DMS53 treated with DMSO at 0.1 percent for 48 hours (cell line): Measurements from ENCODE around the gene TSC22D3.
A peak's percentile ranks its signal among the peaks of the same experiment; 100 is the strongest.

Experiments used
- DNase-seq: peaks from one replicate; lab custom pipeline; 2025; ENCODE audit not compliant: unreplicated experiment; lab: John Stamatoyannopoulos, UW

Gene TSC22D3

DNA sequence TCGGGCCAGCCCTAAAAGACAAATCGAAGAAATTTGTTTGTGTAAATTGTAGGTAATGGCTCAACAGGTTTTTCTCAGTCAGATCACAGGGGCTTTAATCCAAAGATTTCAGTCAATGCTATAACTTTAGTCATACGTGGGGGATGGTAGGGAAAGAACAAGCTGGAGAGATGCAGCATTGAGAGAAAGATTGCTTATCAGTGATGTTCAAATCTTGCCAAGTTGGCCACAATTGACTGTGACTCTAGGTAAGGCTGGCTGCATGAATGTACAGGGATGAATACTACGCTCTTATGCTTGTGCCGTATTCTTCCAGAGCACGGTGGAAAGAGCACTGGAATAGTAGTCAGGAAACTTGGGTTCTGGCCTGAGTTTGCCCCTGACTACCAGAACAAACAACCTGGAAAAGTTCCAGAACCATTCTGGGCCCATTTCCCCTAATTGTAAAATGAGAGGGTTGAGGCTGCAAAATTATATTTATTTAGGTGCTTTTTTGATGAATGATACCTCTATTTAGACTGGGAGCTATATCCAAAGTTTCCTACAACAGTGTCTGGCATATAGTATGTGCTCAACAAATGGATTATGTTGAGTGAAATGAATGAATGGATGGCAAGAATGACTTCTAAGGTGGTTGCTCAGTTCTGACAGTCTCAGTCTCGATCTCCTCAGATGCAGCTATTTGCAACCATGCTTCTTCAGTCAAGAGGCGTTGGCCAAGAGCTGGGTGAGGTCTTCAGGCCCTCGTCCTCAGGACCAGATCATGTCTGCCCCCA lies 44.4 kb downstream of the TSC22D3 start:
- DNase-seq, result no peak

DNA sequence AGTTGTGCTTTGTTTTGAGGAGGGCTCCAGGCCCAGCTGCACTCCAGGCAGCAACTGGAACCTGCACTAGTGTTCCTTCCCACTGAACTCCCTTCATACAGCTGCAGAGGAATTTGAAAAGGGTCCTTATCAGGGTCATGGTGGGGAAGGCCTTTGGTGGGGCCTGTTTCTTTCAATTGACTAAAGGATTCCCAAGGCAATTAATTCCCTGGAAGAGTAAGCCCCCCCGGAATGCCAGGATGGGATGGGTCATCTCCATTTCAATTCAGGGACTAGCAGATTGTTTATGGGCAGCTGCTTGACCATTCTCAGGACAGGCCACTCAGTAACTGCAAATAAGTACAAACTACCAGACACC lies 45.3 kb downstream of the TSC22D3 start:
- no peak for DNase-seq

DNA sequence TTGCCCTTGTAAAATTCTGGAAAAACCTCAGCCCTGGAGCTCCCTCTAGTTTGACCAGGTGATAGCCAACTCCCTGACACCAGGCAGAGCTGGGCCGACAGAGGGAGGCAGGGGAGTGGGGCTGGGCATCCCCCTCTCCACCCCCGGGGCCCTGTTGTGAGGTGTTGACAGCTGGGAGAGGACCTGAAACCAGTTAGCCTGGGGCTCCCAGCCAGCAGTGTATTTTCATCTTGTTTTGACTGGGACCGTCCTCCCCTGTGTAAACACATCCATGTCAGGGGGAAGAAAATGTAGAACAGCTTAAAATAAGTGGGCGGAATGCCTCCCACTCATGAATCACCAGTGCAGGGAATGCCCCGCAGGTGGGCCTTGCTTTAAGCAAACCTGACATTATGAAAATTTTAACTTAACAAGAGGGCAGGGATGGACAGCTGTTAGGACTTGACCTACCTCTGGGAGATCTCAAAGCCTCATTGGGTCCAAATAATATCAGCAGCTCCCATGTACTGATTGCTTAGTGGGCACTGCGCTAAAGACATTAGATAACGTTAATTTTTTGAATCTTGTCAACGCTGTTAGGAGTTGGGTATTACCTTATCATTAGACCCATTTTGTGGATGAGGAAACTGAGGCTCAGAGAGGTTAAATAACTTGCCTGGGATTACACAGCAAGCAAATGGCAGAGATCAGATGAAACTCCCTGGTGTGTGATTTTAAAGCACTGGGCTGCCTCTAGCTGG lies 45.9 kb downstream of the TSC22D3 start:
- no peak for DNase-seq

DNA sequence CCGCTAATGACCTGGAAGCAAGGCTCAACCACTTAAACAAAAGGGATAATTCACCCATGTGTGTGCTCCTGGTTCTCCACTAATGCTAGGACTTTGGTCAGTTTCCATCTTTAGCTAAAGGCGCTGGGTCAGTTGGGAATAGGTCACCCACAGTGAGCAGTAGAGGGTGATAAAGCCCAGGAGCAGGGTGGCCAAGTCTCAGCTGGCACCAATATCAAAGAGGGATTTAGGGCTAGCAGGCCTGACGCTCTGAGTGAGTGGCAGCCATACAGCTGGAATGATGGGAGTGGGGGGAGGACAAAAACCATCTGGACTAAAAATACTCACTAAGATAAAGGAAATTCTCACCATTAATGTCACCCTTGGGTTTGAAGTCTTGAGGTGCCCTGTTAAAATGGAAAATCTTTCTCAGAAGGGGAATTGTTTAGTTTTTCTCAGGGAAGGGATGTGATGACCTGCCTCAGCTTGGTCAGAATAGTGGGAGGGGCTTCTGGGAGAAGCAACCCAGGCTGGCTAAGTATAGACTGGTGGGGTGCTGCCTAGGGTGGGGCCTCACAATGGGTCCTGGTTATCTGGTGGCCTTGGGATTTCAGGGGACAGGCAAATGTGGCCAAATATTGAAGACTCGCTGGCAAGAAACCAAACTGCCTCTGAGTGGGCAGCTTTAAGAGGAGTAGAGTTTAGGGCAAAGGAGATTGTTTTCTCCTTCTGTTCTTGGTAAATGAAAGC lies 47.1 kb downstream of the TSC22D3 start:
- no peak for DNase-seq

DNA sequence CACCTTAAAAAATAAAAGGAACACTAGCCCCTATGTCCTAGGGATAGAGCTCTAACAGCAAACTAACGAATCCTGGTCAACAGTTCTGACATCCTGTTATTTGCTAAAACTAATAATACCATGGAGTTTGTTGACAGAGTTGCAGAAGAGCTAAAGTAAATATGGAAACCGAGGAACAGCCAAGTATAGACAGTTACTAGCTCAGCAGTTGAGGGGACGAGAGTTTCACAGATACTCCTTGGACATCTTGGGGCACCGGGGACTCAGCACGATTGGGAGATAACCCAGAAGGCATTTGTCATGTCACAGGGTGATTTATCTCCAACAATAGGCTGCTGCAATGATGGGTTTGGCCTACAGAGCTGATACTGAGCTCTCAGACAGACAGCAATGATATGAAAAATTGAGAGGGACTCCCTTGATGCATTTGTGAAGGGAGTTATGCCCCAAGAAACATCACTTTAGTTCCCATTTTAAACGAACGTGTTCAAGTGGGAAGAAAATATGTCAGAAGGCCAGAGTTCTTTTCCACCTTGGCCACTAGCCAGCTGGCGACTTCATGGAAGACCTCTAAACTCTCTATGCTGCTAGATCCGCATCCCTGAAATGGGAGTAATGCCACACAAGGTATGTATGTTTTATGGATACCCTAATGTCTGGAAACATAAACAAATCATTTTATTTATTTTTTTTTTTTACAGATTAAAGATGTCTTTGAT lies 48.6 kb downstream of the TSC22D3 start:
- peak; percentile 72 for DNase-seq

DNA sequence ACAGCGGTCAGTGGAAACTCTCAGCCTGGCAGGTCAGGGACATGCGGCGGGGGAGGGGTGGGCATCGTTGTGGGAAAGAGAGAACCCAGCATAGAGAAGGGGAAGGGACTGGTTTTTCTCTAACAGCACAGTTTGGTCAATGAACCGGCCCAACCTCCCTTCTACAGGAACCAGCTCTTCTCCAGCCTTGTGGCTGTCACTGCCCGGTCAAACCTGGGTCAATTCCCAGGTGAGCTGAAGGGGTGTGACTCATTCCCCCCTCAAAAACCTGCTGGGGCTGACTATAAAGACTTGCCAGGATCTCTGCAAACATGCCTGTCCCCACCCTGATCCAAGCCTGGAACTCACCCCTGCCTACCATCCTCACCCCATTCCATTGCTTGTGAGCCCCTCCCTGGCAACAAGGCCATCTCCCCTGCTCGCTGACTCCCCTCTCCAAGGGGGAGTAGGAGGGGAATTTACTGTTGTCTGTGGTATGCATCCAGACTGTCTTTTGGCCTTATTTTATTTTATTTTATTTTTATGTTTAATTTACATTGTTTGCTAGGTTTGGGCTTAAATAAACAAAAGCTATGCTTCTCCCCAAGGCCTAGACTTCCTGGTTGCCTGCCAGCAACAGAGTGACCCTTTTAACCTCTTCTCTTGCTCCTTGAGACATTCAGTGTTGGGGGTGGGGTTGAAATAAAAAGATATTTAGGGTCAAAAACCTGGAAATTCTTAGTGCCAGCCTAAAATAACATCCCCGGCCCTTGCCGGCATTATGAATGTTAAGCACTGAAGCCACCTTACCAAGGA lies 49.6 kb downstream of the TSC22D3 start:
- peak; percentile 35 for DNase-seq

DNA sequence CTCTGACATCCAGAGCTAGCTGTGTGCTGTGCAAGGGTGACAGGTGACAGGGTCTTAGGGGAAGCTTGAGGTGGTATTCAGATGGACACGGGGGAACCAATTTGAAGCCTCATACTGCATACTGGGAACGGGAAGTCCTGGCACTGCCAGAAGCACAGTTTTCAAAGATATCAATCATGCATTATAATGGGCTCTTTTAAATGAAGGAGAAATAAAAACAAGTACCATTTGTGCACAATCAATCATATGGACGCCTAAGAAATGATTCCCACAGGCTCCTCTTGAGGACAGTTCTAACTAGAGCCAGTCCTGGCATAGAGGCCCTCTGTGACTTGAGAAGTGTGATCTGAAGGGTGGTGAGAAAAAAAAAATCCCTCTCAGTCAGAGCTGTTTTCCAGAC lies 50.9 kb downstream of the TSC22D3 start:
- DNase-seq, result no peak

DNA sequence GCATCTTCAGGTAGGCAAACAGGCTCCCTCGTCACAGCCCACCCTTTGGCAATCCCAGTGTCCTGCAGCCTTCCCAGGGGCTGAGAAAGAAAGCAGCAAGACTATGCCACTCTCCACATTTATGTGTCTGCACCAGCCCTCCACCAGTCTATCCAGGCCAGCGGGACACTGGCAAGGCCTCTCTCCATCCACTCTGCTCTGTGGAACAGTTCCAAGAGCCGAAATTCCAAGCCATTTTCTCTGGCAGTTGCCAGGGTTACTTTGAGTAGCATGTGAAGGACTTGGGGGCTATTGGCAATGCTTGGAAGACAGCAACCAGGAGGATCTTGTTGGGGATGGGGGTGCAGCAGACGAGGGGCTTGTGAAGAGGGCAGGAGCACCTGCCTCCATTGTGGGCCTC lies 52.1 kb downstream of the TSC22D3 start:
- DNase-seq, result no peak

DNA sequence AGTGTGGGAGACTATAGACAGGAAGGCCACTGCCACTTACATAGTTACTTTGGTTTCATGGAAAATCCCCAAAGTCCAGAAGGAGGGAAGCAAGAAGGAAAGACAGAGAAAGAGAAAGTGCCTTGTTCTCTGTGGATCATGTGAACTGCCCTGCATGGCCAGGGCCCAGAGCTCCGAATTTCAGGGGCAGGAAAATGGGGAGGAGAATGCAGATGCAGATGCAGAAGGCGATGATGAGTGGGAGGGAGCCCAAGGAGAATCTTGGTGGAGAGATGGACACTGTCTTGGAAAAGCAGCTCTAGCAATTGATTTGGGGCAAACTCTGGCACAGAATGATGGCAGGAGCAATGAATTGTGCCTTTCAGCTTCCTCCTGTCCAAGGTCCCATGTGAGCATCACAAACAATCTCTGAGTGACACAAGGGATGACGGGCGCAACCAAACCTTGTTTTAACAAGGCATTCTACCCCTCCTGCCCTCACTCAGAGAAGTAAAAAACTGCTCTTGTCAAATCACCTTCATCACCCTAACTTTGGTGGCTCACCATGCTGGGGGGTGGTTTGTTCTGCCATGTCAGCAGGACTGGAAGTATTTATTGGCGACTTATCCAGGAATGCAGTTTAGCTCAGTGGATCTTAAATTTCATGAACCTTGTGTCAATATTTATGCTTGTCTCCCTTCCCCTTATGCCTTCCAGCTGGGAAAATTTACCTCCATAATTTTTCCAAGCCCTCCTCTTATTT lies 53.5 kb downstream of the TSC22D3 start:
- no peak for DNase-seq

DNA sequence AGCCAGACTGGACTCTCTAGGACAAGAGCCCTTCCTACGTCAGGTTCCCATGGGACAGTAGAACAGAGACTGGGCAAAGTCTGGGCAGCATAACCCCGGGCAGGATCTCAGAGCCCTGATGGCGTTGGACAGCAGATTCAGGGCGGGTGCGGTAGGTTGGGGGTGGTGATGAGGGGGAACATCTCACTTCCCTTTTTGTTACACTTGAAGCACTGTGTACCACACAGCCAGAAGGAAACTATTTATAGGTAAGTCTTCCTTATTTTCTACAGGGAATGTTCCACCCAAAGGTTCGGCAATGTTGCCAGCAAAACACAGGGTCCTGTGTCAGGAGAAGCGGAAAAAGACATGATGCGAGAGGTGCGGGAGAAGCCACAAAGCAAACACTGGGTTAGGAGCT lies 54.3 kb downstream of the TSC22D3 start:
- DNase-seq, result no peak

DNA sequence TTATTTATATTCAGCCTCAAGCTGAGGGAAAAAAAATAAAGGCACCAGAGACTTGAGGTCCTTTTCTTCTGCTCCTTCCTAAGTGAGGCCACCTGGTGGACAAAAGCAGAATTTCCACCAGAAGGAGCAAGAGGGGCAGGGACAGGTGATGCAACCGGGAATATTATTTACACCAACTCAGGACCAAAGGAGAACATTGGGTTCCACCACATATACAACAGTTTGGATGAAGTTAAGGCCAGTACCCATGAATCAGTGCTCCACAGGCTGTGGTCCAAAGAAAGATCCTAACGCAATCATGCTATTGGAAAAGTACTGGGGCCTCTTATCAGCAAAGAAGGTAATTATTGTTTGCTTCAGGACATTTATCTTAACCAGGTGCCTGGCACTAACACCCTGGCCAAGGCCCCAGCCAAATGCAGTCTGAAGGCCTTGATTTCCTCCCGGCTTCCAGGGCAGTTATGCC lies 57.4 kb downstream of the TSC22D3 start:
- DNase-seq, result peak; percentile 78

DNA sequence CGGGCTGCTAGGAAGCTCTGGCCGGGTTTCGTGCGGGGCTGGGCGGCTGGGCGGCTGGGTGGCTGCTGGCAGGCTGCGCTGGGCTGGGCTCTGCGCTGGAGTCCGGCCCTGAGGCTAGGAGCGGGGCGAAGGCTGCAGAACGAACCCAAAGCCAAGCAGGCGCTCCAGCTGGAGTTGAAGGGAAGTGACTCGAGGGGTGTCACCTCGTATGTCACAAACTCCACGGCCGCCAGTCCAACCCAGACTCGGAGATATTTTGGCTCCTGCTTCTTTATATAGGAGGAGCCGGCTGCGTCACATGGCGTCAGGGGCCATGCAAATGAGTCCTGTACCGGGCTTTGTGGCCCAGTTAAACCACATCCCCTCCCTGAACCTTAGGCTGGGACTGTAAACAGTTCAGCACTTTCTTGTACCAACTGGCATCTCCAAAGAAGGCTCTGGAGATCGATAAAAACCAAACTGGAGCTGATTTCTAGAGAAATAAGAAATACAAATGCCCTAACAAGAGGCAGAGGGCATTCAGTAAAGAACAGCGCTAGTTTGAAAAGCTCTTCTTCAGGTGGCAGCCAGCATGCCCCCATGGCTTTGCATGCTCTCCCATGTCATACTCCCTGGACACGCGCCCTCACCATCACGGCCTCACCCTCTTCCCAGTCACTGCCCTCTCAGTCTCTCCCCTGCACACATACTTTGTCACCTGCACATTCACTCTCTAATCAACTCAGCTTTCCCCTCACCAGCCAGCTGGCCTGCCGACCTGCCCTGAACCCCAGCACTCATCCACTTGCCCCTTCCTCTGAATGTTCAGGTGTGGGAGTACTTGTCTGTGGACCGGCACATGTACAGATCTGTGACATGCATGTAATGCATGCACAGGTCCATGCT lies 58.5 kb downstream of the TSC22D3 start:
- peak; percentile 33 for DNase-seq

DNA sequence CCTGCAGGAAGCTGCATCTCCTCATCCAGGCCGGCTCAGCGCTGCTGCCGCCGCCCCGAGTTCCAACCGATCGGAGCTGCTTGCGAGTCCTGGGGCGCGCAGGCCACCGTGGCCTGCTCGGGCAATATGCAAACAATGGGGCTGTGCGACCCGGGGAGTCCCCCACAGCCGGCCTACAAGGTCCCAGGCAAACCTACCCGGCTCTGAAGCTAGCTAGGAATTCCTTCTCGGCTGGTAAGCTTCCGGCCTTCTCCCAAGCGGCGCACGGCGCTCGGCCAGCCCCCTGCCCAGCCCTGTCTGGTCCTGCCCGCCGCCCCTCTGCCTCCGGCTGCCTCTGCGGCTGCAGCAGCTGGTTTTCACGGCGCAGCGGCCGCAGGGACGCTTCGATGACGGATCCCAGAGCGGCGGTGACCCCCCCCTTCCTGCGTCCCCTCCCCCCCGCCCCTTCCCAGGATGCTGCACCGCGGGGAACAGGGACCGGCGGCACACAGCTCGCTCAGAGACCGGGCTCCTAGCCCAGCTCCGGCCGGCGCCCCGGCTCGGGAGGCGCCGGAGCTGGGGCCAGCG lies 59.4 kb downstream of the TSC22D3 start:
- no peak for DNase-seq

DNA sequence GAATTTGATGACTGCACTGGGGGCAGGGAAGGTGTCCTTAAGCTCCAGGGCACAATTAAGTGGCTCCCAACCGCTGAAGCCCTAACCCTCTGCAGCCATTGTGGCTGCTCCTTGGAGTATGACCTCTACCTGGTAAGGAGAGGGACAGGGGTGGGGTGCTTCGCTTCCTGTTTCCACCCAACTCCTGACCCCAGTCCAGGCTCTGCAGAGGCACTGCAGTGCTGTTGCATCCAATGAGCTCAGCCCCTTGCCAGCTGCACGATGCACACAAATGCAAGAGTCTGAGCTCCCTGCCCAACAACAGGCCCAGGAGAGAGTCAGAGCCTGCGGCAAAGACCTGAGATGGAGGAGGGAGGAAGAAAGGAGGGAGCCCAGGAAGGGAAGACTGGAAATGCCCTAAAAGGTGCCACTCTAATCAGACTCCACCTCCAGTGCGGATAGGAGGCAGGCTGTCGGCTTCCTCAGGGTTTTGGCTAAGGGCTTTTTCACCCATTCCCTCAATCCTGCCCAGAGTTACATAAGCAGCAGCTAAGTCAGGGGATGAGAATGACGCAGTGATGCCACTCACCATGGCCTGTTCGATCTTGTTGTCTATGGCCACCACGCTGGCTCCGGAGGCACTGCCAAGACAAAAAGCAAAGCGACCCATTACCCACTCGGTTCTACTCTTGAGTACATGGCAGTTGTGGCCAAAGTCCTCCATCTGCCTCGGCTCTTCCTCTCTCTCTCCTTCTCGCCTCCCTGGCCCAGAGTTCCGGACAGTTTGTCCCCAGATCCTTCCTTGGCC lies 60.1 kb downstream of the TSC22D3 start:
- no peak for DNase-seq

DNA sequence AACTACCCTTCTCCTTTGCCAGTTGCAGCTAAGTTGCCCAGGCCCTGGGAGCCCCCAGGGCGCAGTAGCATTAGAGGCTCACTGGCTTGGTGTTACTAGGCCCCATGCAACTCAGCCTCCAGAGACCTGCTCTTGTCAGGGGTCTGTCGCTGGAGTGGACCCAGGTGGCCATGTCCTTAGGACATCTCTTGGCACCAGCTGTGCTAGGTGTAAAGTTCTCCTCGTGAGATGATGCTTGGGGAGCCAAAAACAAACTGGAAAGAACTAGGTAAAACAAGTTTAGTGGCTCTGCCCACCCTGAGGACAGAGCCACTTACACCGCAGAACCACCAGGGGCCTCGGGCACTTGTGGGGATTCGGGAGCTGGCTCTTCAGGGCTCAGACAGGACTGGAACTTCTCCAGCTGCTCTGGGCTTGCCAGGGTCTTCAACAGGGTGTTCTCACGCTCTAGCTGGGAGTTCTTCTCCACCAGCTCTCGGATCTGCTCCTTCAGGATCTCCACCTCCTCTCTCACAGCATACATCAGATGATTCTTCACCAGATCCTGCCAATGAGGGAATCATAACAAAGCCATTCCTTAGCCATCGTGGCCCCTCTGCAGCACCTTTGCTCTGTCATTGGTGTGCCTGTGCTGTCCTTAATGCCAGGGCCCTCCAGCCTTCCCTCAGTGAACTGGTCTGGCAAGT lies 61.2 kb downstream of the TSC22D3 start:
- DNase-seq, result no peak

DNA sequence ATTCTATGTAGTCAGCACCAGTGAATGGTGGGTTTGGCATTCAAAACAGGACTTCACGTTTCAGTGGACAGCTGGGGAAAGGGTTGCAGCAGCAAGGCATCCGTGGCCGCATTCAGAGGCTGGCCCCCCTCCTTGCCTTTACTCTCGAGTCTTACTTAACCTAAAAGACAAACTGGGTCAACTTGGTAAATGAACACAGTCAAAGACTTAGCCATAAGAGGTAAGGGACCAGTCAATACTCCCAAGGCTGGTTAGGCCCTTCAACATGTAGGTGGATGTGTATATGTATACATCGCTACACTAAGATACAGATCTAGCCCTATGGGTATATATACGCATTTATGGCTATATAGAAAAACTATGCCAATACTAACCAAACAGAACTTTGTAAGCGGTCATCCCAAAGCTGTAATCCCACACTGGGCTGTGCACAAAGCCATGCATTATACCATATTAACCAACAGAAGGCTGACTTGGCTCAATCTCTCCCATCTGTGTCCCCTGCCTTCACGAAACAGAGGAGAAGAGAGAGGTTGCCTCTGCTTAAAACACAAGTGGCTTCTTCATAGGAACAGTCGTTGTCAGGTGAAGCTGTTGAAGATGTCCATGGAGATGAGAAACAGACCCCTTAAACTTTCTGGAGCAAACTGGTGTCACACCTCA lies 61.9 kb downstream of the TSC22D3 start:
- no peak for DNase-seq

DNA sequence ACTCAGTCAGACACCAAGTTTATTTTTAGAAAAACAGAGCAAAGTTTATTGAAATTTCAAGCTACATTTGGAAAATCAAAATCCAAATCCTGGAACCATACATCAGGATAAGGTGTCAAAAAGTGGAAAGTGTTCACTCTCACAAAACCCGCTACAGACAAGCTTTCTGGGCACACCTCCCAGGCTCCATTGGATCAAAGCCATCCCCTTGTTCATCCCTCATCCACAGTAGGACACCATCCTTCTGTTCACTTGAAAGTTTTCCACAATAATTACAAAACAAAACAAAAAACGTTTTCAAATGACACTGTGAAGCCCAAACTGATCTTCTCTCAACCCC lies 62.4 kb downstream of the TSC22D3 start:
- no peak for DNase-seq
